ENCODE measurements around the gene DACT2. TPM values are rescaled to one million over a fixed set of nuclear protein-coding genes. Genes with fewer than 3 reads are reported as not detected.

DACT2 gene
- total RNA-seq, 1 donor from 2014 or later: 2.5 TPM

DNA sequence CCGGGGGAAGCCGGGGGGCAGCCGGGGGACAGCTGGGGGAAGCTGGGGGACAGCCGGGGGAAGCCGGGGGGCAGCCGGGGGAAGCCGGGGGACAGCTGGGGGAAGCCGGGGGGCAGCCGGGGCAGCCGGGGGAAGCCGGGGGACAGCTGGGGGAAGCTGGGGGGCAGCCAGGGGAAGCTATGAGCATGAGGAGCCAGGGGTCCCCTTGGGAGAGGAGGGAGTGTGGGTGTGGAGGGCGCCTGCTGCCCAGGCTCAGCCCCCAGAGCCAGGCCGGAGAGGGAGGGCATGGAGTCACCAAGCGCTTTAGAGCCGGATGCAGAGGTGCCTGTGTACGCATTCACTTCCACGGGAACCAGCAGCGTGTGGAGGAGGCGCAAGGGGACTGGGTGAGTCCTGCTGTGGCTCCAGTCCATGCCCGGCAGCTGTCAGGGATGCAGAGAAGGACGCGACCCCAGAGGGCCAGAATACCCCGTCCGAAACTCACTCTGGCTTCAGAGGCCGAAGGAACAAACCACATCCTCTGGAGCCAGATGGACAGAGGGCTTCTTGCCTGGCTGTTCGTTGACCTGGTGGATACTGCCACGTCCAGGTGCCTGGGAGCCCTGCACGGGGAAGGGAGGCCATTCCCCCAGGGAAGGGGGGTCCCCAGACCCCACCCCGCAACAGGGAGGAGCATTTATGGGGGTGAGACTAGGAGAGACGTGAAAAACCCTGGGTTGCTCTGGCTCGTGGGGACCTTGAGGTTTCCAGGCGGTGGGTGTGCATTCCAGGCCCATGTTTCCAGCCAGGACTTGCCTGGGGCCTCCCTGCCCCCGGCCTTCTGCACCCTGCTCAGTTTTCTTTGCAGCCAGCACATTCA lies 26.5 kb upstream of the DACT2 start:
- Histone ChIP-seq H3K36me3 (no peaks in the 10 kb centered on the region), H3K27ac (no peak overlapping the region), H3K27me3 (peaks cover 8% of the 10 kb centered on the region), H3K9me3 (no peaks in the 10 kb centered on the region), H3K4me1 (no peaks in the 10 kb centered on the region), H3K4me3 (no peak overlapping the region)
- ATAC-seq: no peak
- no peak for DNase-seq
- TF ChIP-seq, protein P1, sequence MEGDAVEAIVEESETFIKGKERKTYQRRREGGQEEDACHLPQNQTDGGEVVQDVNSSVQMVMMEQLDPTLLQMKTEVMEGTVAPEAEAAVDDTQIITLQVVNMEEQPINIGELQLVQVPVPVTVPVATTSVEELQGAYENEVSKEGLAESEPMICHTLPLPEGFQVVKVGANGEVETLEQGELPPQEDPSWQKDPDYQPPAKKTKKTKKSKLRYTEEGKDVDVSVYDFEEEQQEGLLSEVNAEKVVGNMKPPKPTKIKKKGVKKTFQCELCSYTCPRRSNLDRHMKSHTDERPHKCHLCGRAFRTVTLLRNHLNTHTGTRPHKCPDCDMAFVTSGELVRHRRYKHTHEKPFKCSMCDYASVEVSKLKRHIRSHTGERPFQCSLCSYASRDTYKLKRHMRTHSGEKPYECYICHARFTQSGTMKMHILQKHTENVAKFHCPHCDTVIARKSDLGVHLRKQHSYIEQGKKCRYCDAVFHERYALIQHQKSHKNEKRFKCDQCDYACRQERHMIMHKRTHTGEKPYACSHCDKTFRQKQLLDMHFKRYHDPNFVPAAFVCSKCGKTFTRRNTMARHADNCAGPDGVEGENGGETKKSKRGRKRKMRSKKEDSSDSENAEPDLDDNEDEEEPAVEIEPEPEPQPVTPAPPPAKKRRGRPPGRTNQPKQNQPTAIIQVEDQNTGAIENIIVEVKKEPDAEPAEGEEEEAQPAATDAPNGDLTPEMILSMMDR (IDR thresholded peaks at IDR 0.05): no peak
- intact Hi-C loops (cut with DNase I): no loop called here

DNA sequence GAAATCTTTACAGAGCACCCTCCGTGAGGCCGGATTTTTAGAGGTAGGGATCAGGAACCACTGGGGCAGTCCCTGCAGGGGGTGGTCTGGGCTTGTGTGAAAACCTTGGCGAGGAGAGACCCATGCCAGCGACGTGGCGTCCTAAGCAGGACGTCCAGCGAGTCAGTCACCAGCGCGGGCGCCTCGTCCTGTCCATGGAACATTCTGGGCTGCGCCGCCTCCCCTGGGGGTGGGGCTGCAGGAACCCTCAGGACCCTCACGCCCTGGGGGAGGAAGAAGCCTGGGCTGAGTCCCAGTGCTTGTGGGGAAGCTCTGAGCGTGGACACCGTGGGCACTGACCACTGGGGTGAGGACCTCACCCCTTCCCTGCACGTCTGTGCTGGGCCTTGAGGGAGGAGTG lies 25.7 kb upstream of the DACT2 start:
- no peaks in the 10 kb centered on the region for H3K36me3 ChIP-seq
- H3K27ac ChIP-seq: no peak overlapping the region
- H3K4me1 ChIP-seq: no peaks in the 10 kb centered on the region
- TF ChIP-seq, protein P1 (IDR thresholded peaks at IDR 0.05): no peak
- ATAC-seq (no peak), DNase-seq (no peak)
- H3K27me3 ChIP-seq: peaks cover 8% of the 10 kb centered on the region
- intact Hi-C loops (cut with DNase I): no loop called here
- H3K4me3 ChIP-seq: no peak overlapping the region
- no peaks in the 10 kb centered on the region for H3K9me3 ChIP-seq

DNA sequence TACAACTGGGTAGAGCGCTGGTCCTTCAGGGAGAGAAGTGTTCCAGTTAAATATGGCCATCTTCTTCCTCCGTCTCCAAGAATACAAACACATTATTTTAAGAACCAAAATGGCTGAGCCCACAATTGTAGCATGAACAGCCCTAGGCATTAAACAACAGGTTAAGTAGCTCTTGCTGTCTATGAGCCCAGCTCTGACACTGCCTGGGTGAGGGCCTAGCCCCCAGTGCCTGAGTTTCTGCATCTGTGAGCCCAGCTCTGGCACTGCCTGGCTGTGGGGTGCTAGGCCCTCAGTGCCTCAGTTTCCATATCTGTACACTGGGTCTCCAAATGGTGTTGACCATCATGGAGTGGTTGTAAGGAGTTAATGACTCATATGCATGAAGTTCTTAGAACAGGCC lies 24.8 kb upstream of the DACT2 start:
- DNase-seq: no peak
- peaks cover 8% of the 10 kb centered on the region for H3K27me3 ChIP-seq
- intact Hi-C loops (cut with DNase I): no loop called here
- no peak overlapping the region for H3K4me3 ChIP-seq
- no peak for ATAC-seq
- H3K4me1 ChIP-seq: no peaks in the 10 kb centered on the region
- no peaks in the 10 kb centered on the region for H3K36me3 ChIP-seq
- no peak overlapping the region for H3K27ac ChIP-seq
- TF ChIP-seq, protein P1 (IDR thresholded peaks at IDR 0.05): no peak
- no peaks in the 10 kb centered on the region for H3K9me3 ChIP-seq

DNA sequence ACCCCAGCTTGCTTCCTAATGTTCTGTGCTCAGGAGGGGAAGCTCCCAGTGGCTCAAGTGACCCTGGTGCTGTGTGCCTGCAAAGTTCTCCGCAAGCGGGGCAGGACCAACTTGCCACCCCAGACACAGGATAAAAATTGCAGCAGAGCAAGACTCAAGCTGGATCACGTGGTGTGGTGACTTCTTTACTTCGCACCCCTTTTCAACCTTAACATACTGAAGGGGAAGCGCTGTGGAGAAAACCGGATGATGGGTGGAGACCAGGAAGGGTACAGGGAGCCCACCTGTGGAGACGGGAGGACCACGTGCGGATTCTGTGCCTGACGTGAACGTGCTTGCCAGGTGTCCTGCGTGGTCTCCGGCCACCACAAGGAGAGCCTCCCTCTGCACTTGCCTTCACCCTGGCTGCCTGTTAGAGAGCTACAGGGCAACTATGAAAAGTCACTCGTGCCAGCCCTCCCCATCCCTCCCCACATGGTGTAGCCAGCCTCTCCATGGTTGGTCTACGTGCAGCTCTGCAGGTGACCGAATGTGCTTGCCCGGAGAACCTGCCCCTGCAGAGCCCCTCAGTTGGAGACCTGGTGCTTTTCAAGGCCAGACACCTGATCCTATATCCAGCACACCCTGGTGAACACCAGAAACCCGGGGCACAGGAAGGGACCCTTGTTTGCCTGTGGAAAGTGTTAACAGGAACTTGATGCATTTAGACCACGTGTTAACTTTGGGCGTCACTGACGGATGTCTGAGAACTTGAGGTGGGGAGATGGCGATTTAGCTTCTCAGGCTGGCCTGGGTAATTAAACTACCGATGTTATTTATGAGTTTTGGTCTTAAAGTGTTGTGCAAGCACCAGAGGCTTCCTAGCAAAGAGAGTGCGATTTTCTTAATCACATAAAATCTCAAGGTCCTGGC lies 23.9 kb upstream of the DACT2 start:
- DNase-seq: no peak
- intact Hi-C loops (cut with DNase I): no loop called here
- H3K4me1 ChIP-seq: no peaks in the 10 kb centered on the region
- TF ChIP-seq, protein P1 (IDR thresholded peaks at IDR 0.05): no peak
- ATAC-seq: no peak
- peaks cover 8% of the 10 kb centered on the region for H3K27me3 ChIP-seq
- no peaks in the 10 kb centered on the region for H3K36me3 ChIP-seq
- H3K4me3 ChIP-seq: no peak overlapping the region
- H3K9me3 ChIP-seq: no peaks in the 10 kb centered on the region
- no peak overlapping the region for H3K27ac ChIP-seq

DNA sequence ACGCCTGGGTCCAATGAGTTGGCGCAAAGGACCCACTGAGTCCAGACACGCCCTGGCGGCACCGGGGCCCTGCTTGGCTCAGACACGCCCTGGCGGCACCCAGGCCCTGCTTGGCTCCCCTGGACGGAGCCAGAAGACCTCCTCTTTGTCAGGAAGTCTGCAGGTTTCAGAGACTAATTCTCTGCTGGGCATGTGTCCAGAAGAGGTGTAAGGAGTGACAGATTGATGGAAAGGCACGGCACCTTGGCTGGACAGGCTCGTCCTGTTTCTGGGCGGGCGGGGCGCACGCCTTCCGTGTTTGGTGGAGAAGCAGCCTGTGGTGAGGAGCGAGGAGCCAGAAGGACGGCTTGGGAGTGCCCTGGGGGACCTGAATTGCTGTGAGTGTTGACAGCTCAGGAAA lies 23.1 kb upstream of the DACT2 start:
- no peaks in the 10 kb centered on the region for H3K9me3 ChIP-seq
- no peaks in the 10 kb centered on the region for H3K4me1 ChIP-seq
- ATAC-seq: no peak
- TF ChIP-seq, protein P1 (IDR thresholded peaks at IDR 0.05): no peak
- DNase-seq: no peak
- H3K36me3 ChIP-seq: no peaks in the 10 kb centered on the region
- peaks cover 8% of the 10 kb centered on the region for H3K27me3 ChIP-seq
- no peak overlapping the region for H3K4me3 ChIP-seq
- H3K27ac ChIP-seq: no peak overlapping the region
- intact Hi-C loops (cut with DNase I): no loop called here

Measured in upper lobe of right lung (tissue), 1 donor.